K562 (cell line): ENCODE data around the gene RAI1. TPM values are rescaled to one million over a fixed set of nuclear protein-coding genes. Genes with fewer than 3 reads are reported as not detected.
A peak's percentile ranks its signal among the peaks of the same experiment; 100 is the strongest.

Experiments used
- ATF1 ChIP-seq, 2 experiments: fragments of 450-650 bp in 1 of 2; IDR thresholded peaks; 2 replicates each; pipeline ENCODE4 v1.6.1; 2016; ENCODE audit warnings: missing compliant biosample characterization in 1 of 2, missing genetic modification characterization in 1 of 2
- CREB3L1 ChIP-seq: fragments of 450-650 bp; IDR thresholded peaks from 2 replicates; pipeline ENCODE4 v1.6.1; 2014; ENCODE audit warnings: low read depth, mild to moderate bottlenecking, moderate library complexity, borderline replicate concordance
- GMEB1 ChIP-seq: fragments of 250-450 bp; sonication (Bioruptor Pico); IDR thresholded peaks from 2 replicates; pipeline ENCODE4 v1.4.0; 2020; ENCODE audit warnings: mild to moderate bottlenecking
- HDAC1 ChIP-seq, 2 experiments: fragments of 450-650 bp; IDR thresholded peaks; 2 replicates each; pipeline ENCODE4 v1.6.1; 2016 to 2017; ENCODE audit warnings: inconsistent platforms in 1 of 2, mild to moderate bottlenecking in 1 of 2, moderate library complexity in 1 of 2
- HDAC3 ChIP-seq: fragments of 450-650 bp; IDR thresholded peaks from 2 replicates; pipeline ENCODE4 v1.6.1; 2018; ENCODE audit warnings: borderline replicate concordance, mild to moderate bottlenecking, moderate library complexity; ENCODE audit not compliant: partially characterized antibody
- HNRNPLL ChIP-seq: fragments of 200-400 bp; formaldehyde crosslinking; IDR thresholded peaks from 2 replicates; pipeline ENCODE4 v1.6.1; 2017; ENCODE audit warnings: low read length, low read depth, mild to moderate bottlenecking; ENCODE audit not compliant: poor library complexity, severe bottlenecking
- JUNB ChIP-seq: fragments of 450-650 bp; formaldehyde crosslinking; conservative IDR thresholded peaks from 2 replicates; pipeline ENCODE4 v1.4.0; 2020; ENCODE audit warnings: mild to moderate bottlenecking
- MLLT1 ChIP-seq, 2 experiments: fragments of 450-650 bp; IDR thresholded peaks; 2 replicates each; pipeline ENCODE4 v1.6.1; 2016
- NBN ChIP-seq: fragments of 450-650 bp; IDR thresholded peaks from 2 replicates; pipeline ENCODE4 v1.6.1; 2016; ENCODE audit warnings: low read depth, mild to moderate bottlenecking
- NR2C2 ChIP-seq, 2 experiments: fragments of 200-800 bp in 1 of 2; sonication (Bioruptor generic) in 1 of 2; sonication (generic) in 1 of 2; formaldehyde crosslinking in 1 of 2; IDR thresholded peaks; 2 replicates each; pipeline versions ENCODE4 v1.6.1 to v1.8.0; 2016 to 2022; ENCODE audit warnings: mild to moderate bottlenecking in 1 of 2, missing compliant biosample characterization in 1 of 2, missing genetic modification characterization in 1 of 2, missing genetic modification reagents in 1 of 2
- PHF8 ChIP-seq: fragments of 200-600 bp; sonication (generic); IDR thresholded peaks from 2 replicates; pipeline ENCODE4 v1.6.1; 2012; ENCODE audit warnings: mixed run types, mild to moderate bottlenecking, inconsistent platforms, low read length, moderate library complexity, borderline replicate concordance
- RB1 ChIP-seq: fragments of 450-650 bp; IDR thresholded peaks from 2 replicates; pipeline ENCODE4 v1.6.1; 2017; ENCODE audit warnings: low read depth, mild to moderate bottlenecking
- SLC30A9 ChIP-seq: fragments of 250-450 bp; sonication (Bioruptor Pico); IDR thresholded peaks from 2 replicates; pipeline ENCODE4 v1.8.0; 2022; ENCODE audit warnings: mild to moderate bottlenecking, moderate library complexity
- SP2 ChIP-seq: IDR thresholded peaks from 2 replicates; pipeline ENCODE4 v1.6.1; 2011; ENCODE audit warnings: mild to moderate bottlenecking, low read depth, low read length, moderate library complexity; ENCODE audit not compliant: poor library complexity, severe bottlenecking; ENCODE audit errors: extremely low read depth
- SREBF2 ChIP-seq: sonication (generic); formaldehyde crosslinking; IDR thresholded peaks from 2 replicates; pipeline ENCODE4 v1.4.0; 2020; ENCODE audit warnings: mild to moderate bottlenecking, missing genetic modification reagents
- TCF3 ChIP-seq: sonication (generic); formaldehyde crosslinking; IDR thresholded peaks from 2 replicates; pipeline ENCODE4 v1.4.0; 2020; ENCODE audit warnings: mild to moderate bottlenecking, missing genetic modification reagents
- ZBTB43 ChIP-seq: sonication (generic); formaldehyde crosslinking; IDR thresholded peaks from 2 replicates; pipeline ENCODE4 v1.8.0; 2023; ENCODE audit warnings: mild to moderate bottlenecking, missing genetic modification reagents
- ZKSCAN8 ChIP-seq: fragments of 200-800 bp; sonication (Bioruptor generic); IDR thresholded peaks from 2 replicates; pipeline ENCODE4 v1.6.1; 2016; ENCODE audit warnings: missing genetic modification characterization, missing compliant biosample characterization
- polyA plus RNA-seq, 8 experiments: library from polyadenylated mRNA; depleted of rRNA in 4 of 8; stranded (reverse) in 5 of 8; unstranded in 3 of 8; fragments of >200 nt; fragmentation: Nextera tagmentation in 2 of 8; fragmentation: Illumina TruSeq in 1 of 8; extraction: Ambion mirVana in 2 of 8; extraction: Trizol in 1 of 8; gene quantifications; 2 replicates each; pipeline versions ENCODE4 v1.2.1 to v1.2.3, GENCODE V29; 2011 to 2014; ENCODE audit warnings: inconsistent platforms in 1 of 8, missing spikeins in 1 of 8
- total RNA-seq, 7 experiments: library from RNA; depleted of rRNA in 6 of 7; stranded (reverse); fragments of >200 nt in 6 of 7; fragmentation: Illumina TruSeq in 2 of 7; extraction: Trizol in 2 of 7; gene quantifications; 2 replicates each; pipeline versions ENCODE4 v1.2.1 to v1.2.3, GENCODE V29; 2011 to 2021; ENCODE audit warnings: low replicate concordance in 1 of 7
- TF ChIP-seq, protein P1 (sequence below), 2 experiments: IDR thresholded peaks; 2 replicates each; pipeline ENCODE4 v1.6.1; 2011; ENCODE audit warnings: borderline replicate concordance in 1 of 2, control low read depth in 1 of 2, low read depth in 1 of 2, low read length in 1 of 2, mild to moderate bottlenecking in 1 of 2, mixed read lengths in 1 of 2, moderate library complexity in 1 of 2; ENCODE audit not compliant: insufficient read depth in 1 of 2, insufficient read length in 1 of 2, poor library complexity in 1 of 2, severe bottlenecking in 1 of 2; ENCODE audit errors: extremely low read depth in 1 of 2

Gene RAI1
- total and polyA plus RNA-seq, 9 of the 15 experiments (the other 6 are each of a cell fraction or from before 2014, with no cell fraction given): 0.68 to 19.9 (median 5.5) TPM

GRCh38 chr17:17823433-17824118 lies 142.3 kb downstream of the RAI1 start (continued):
- TF ChIP-seq TCF3 (CRISPR knock-in tag) (peak; percentile 64), CREB3L1 (no peak; the same call in 1 of the 2 replicates), JUNB (CRISPR knock-in tag) (no peak), HNRNPLL (no peak), HDAC3 (peak; percentile 51), ZKSCAN8 (CRISPR knock-in tag) (no peak), ZBTB43 (no peak), HDAC1 (IDR thresholded peaks at IDR 0.05) (no peak), NR2C2 (CRISPR knock-in tag; IDR thresholded peaks at IDR 0.05) (no peak), NR2C2 (tag; IDR thresholded peaks at IDR 0.05) (peak; percentile 80), RB1 (0 out of 2 replicates have a peak, but pooled peaks have one; percentile 20), MLLT1 (IDR thresholded peaks at IDR 0.05) (peak in 1 of 2 experiments; percentile 84; a peak in 2 of 4 replicates), PHF8 (peak; percentile 14; the same call in 1 of the 2 replicates), SP2 (no peak), SLC30A9 (CRISPR knock-in tag) (no peak), GMEB1 (CRISPR knock-in tag) (no peak), NBN (peak; percentile 69; the same call in 1 of the 2 replicates), ATF1 (CRISPR knock-in tag; IDR thresholded peaks at IDR 0.05) (no peak), ATF1 (tag; IDR thresholded peaks at IDR 0.05) (peak; percentile 63; the same call in 1 of the 2 replicates), SREBF2 (CRISPR knock-in tag) (no peak)
- TF ChIP-seq, protein P1, sequence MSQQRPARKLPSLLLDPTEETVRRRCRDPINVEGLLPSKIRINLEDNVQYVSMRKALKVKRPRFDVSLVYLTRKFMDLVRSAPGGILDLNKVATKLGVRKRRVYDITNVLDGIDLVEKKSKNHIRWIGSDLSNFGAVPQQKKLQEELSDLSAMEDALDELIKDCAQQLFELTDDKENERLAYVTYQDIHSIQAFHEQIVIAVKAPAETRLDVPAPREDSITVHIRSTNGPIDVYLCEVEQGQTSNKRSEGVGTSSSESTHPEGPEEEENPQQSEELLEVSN (IDR thresholded peaks at IDR 0.05; ENCODE audit: borderline replicate concordance in 1 of 2, extremely low read depth in 1 of 2, insufficient read depth in 1 of 2, insufficient read length in 1 of 2, low read depth in 1 of 2, low read length in 1 of 2, poor library complexity in 1 of 2, severe bottlenecking in 1 of 2): peak in 1 of 2 experiments; percentile 45
